D721Med (cell line): ENCODE results near the gene SORCS1.
A peak's percentile ranks its signal among the peaks of the same experiment; 100 is the strongest.

Experiments
- DNase-seq: peaks from one replicate; pipeline ENCODE4 v3.0.0; 2011; ENCODE audit warnings: low spot score; ENCODE audit not compliant: insufficient read length
- FAIRE-seq: peaks from 2 replicates; lab custom pipeline; 2011; peaks lifted over from hg19 to GRCh38; lab: Jason Lieb, UNC
- TF ChIP-seq, protein P1 (sequence below): IDR thresholded peaks from 2 replicates; pipeline ENCODE4 v1.5.1; 2012; ENCODE audit warnings: mild to moderate bottlenecking, control low read depth; ENCODE audit not compliant: insufficient read depth; ENCODE audit errors: missing control alignments

Gene SORCS1

DNA sequence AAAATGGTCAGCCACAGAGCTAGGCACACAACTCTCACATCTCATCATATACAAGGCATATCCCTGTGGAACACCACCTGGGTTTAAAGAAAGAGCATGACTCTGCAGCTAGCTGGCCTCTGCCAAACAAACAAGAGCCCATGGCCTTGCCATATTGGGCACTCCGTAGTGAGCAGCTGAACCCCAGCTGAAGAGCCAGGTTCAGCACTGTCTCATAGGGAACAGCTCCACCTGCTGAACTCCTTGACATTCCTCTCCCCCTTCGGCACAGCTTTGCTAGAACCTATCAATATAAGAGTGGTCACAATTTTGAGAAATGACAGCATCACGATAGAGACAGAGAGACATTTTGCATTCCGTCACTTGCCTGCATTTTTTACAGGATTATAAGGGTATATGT is 20.0 kb downstream of the SORCS1 start:
- DNase-seq (no peak), FAIRE-seq (no peak)
- TF ChIP-seq, protein P1, sequence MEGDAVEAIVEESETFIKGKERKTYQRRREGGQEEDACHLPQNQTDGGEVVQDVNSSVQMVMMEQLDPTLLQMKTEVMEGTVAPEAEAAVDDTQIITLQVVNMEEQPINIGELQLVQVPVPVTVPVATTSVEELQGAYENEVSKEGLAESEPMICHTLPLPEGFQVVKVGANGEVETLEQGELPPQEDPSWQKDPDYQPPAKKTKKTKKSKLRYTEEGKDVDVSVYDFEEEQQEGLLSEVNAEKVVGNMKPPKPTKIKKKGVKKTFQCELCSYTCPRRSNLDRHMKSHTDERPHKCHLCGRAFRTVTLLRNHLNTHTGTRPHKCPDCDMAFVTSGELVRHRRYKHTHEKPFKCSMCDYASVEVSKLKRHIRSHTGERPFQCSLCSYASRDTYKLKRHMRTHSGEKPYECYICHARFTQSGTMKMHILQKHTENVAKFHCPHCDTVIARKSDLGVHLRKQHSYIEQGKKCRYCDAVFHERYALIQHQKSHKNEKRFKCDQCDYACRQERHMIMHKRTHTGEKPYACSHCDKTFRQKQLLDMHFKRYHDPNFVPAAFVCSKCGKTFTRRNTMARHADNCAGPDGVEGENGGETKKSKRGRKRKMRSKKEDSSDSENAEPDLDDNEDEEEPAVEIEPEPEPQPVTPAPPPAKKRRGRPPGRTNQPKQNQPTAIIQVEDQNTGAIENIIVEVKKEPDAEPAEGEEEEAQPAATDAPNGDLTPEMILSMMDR: peak; percentile 21

GRCh38 chr10:107141524-107142061 is 22.9 kb downstream of the SORCS1 start:
- FAIRE-seq: no peak
- no peak for DNase-seq
- TF ChIP-seq, protein P1: no peak

DNA sequence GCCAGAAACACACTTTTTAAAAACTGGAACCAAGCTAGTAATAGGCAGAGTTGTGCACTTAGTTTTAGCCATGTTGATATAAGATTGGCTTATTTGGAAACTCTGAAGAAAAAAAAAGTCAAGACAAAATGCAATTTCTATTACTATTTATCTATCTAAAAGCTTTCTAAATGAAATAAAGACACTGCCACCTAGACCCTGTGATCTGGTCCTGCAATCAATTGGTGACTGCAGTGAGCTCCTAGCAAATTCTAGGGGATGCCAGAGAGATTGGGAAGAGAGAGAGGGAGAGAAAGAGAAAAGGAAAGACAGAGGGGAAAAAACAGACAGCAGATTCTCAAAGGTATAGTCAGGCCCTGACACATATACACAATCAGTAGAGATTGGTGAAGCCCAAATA is 25.3 kb downstream of the SORCS1 start:
- no peak for DNase-seq
- TF ChIP-seq, protein P1: no peak
- FAIRE-seq: no peak

- DNase-seq: no peak
- FAIRE-seq: no peak
- TF ChIP-seq, protein P1: no peak
These were observed 30.9 kb downstream of the SORCS1 start for GRCh38 chr10:107133656-107134055.

- TF ChIP-seq, protein P1: no peak
- no peak for DNase-seq
- no peak for FAIRE-seq
These were observed 35.5 kb downstream of the SORCS1 start for GRCh38 chr10:107129000-107129399.

- TF ChIP-seq, protein P1: no peak
- DNase-seq: no peak
- no peak for FAIRE-seq
These were observed 37.9 kb downstream of the SORCS1 start for GRCh38 chr10:107126512-107127065.

- FAIRE-seq: no peak
- DNase-seq: no peak
These were observed 41.8 kb downstream of the SORCS1 start for GRCh38 chr10:107122703-107123102.

More at GRCh38 chr10:107122703-107123102, 41.8 kb downstream of the SORCS1 start:
- TF ChIP-seq, protein P1: no peak
